CD14-positive monocyte (primary cell): ENCODE results near the gene ARL16. TPM values are rescaled to one million over a fixed set of nuclear protein-coding genes. Genes with fewer than 3 reads are reported as not detected.

Experiments
- DNase-seq, 3 donors: peaks; one replicate each; pipeline ENCODE4 v3.0.0-alpha.2; 2011 to 2022
- H2AFZ ChIP-seq: 2 replicates; pipeline ENCODE4 v1.6.0; 2012; ENCODE audit warnings: mild to moderate bottlenecking, low read depth, low read length, inconsistent platforms; ENCODE audit not compliant: insufficient read depth, poor library complexity, severe bottlenecking
- H3K27ac ChIP-seq, 2 donors: 1 replicate in 1 of 2; 2 replicates in 1 of 2; pipeline ENCODE4 v1.5.1; 2012 to 2013; ENCODE audit warnings: low read length in 2 of 2, control low read depth in 1 of 2, inconsistent platforms in 1 of 2, low read depth in 1 of 2, mild to moderate bottlenecking in 1 of 2
- H3K27me3 ChIP-seq, 2 donors: one replicate each; pipeline versions ENCODE4 v1.6.0 to v1.6.1; 2011 to 2013; ENCODE audit warnings: low read length in 2 of 2; ENCODE audit not compliant: control insufficient read depth in 2 of 2, insufficient read depth in 2 of 2
- H3K36me3 ChIP-seq, 2 donors: replicated peaks in 1 of 2; 1 replicate in 1 of 2; 2 replicates in 1 of 2; pipeline versions ENCODE4 v1.5.1 to v1.6.1; 2012 to 2013; ENCODE audit warnings: low read length in 2 of 2, control low read depth in 1 of 2, inconsistent platforms in 1 of 2, mild to moderate bottlenecking in 1 of 2; ENCODE audit not compliant: insufficient read depth in 2 of 2, control insufficient read depth in 1 of 2
- H3K4me1 ChIP-seq, 2 donors: 1 replicate in 1 of 2; 2 replicates in 1 of 2; pipeline versions ENCODE4 v1.5.1 to v1.6.1; 2012 to 2013; ENCODE audit warnings: low read length in 2 of 2, control low read depth in 1 of 2, inconsistent platforms in 1 of 2, mild to moderate bottlenecking in 1 of 2, moderate library complexity in 1 of 2; ENCODE audit not compliant: insufficient read depth in 2 of 2, control insufficient read depth in 1 of 2
- H3K4me2 ChIP-seq: replicated peaks from 2 replicates; pipeline ENCODE3; 2012; ENCODE audit warnings: low read length, moderate library complexity, mild to moderate bottlenecking; ENCODE audit not compliant: poor library complexity, severe bottlenecking; ENCODE audit errors: extremely low read depth
- H3K4me3 ChIP-seq, 3 experiments: fragments of 200-600 bp in 1 of 3; sonication (generic) in 1 of 3; replicated peaks in 1 of 3; 1 replicate in 2 of 3; 2 replicates in 1 of 3; pipeline ENCODE4 v1.5.1; 2011 to 2013; ENCODE audit warnings: low read length in 3 of 3, mild to moderate bottlenecking in 3 of 3, control low read depth in 2 of 3, low read depth in 2 of 3, inconsistent platforms in 1 of 3, moderate library complexity in 1 of 3
- H3K79me2 ChIP-seq: 2 replicates; pipeline ENCODE4 v1.6.0; 2012; ENCODE audit warnings: mild to moderate bottlenecking, control low read depth, inconsistent platforms, low read length, moderate library complexity; ENCODE audit not compliant: insufficient read depth
- H3K9ac ChIP-seq: 2 replicates; pipeline ENCODE4 v1.6.0; 2017; ENCODE audit warnings: low read length, mild to moderate bottlenecking; ENCODE audit not compliant: insufficient read depth, poor library complexity, severe bottlenecking
- H3K9me3 ChIP-seq, 2 donors: replicated peaks in 1 of 2; 1 replicate in 1 of 2; 2 replicates in 1 of 2; pipeline versions ENCODE4 v1.5.1 to v1.6.1; 2012 to 2013; ENCODE audit warnings: low read length in 2 of 2, control low read depth in 1 of 2; ENCODE audit not compliant: control insufficient read depth in 1 of 2, insufficient read depth in 1 of 2
- H4K20me1 ChIP-seq: 2 replicates; pipeline ENCODE4 v1.6.0; 2012; ENCODE audit warnings: mild to moderate bottlenecking, low read length, control low read depth, moderate library complexity; ENCODE audit not compliant: insufficient read depth
- H3K27ac Mint-ChIP-seq, 7 donors: one replicate each; pipeline ENCODE4 v1.8.0; 2020; ENCODE audit warnings: mild to moderate bottlenecking in 7 of 7, mixed read lengths in 7 of 7, moderate library complexity in 6 of 7, inconsistent platforms in 2 of 7
- H3K27me3 Mint-ChIP-seq, 3 donors: one replicate each; pipeline ENCODE4 v1.8.0; 2021 to 2022; ENCODE audit warnings: low read depth in 3 of 3, mild to moderate bottlenecking in 3 of 3, mixed read lengths in 3 of 3, moderate library complexity in 3 of 3, inconsistent platforms in 1 of 3
- H3K36me3 Mint-ChIP-seq, 2 donors: one replicate each; pipeline ENCODE4 v1.8.0; 2020; ENCODE audit warnings: mixed read lengths in 2 of 2, inconsistent platforms in 1 of 2, mild to moderate bottlenecking in 1 of 2
- H3K4me1 Mint-ChIP-seq: one replicate; pipeline ENCODE4 v1.8.0; 2020; ENCODE audit warnings: mild to moderate bottlenecking, mixed read lengths
- H3K4me3 Mint-ChIP-seq, 2 donors: one replicate each; pipeline ENCODE4 v1.8.0; 2020; ENCODE audit warnings: mild to moderate bottlenecking in 2 of 2, mixed read lengths in 2 of 2, moderate library complexity in 1 of 2
- H3K9me3 Mint-ChIP-seq, 7 donors: one replicate each; pipeline ENCODE4 v1.8.0; 2020 to 2022; ENCODE audit warnings: mixed read lengths in 7 of 7, mild to moderate bottlenecking in 6 of 7, moderate library complexity in 6 of 7, inconsistent platforms in 2 of 7
- WGBS: methylation state at CpG from one replicate; pipeline ENCODE4 v1.1.5; 2013; ENCODE audit warnings: missing lambda C conversion rate; ENCODE audit not compliant: insufficient coverage; 5-methylcytosine and 5-hydroxymethylcytosine counted together
- intact Hi-C, 2 donors: fragments of 100-400 bp; cut with micrococcal nuclease; formaldehyde crosslinking; loops; one replicate each; pipeline versions ENCODE4 v1.15.0 to v1.15.1; 2023
- polyA plus RNA-seq, 3 donors: library from polyadenylated mRNA; depleted of rRNA in 1 of 3; unstranded in 2 of 3; stranded (reverse) in 1 of 3; fragments of 300-500 nt in 2 of 3; fragments of >200 nt in 1 of 3; fragmentation: Illumina TruSeq in 2 of 3; gene quantifications; 1 replicate in 2 of 3; 2 replicates in 1 of 3; pipeline ENCODE4 v1.2.3, GENCODE V29; 2012 to 2021
- TF ChIP-seq, protein P1 (sequence below): fragments of 200-600 bp; IDR thresholded peaks from one replicate; pipeline ENCODE4 v1.8.0; 2022; ENCODE audit warnings: antibody characterized with exemption, mild to moderate bottlenecking

ARL16 gene
- polyA plus RNA-seq, 3 donors, result 17.6 to 43.0 (median 28.7) TPM

DNA sequence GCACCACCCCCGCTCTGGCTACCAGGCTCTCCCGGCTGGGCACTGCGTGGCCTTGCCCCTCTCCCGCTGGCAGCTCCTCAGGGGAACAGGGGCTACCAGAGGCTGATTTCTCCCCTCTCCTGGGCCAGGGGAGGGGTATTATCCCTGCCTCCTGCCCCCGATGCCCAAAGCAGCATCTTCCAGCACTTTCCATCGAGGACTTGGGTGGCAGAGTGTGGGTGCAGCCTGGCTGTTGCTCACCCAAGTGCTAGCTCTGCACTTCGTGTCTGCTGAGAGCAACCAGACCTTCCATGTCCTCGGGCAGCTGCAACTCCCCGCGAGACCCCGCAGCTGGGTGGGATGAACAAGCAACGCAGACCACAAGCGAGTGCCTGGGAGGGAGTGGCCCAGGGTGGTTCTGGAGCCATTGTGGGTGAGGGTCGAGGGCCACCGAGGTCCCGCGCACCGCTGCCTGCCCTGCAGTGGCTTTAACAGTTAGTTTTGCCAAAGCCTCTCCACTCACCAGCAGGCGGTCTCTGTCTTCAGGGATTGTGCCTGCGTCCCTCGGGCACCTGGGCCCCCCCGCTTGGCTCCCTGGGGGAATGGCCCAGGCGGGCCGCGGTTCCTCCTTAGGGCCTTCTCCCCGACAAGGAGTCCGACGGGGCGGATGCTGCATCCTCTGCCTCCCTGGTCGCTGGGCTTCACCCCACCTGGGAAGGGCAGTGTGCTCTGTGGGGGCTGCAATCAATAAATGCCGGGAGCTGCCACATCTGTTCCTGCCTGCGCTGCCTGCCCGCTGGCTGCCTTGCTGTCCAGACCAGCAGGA is 36.9 kb upstream of the ARL16 start:
- H3K79me2 ChIP-seq, result no peaks in the 10 kb centered on the region
- no peaks in the 10 kb centered on the region for H3K36me3 ChIP-seq
- TF ChIP-seq, protein P1, sequence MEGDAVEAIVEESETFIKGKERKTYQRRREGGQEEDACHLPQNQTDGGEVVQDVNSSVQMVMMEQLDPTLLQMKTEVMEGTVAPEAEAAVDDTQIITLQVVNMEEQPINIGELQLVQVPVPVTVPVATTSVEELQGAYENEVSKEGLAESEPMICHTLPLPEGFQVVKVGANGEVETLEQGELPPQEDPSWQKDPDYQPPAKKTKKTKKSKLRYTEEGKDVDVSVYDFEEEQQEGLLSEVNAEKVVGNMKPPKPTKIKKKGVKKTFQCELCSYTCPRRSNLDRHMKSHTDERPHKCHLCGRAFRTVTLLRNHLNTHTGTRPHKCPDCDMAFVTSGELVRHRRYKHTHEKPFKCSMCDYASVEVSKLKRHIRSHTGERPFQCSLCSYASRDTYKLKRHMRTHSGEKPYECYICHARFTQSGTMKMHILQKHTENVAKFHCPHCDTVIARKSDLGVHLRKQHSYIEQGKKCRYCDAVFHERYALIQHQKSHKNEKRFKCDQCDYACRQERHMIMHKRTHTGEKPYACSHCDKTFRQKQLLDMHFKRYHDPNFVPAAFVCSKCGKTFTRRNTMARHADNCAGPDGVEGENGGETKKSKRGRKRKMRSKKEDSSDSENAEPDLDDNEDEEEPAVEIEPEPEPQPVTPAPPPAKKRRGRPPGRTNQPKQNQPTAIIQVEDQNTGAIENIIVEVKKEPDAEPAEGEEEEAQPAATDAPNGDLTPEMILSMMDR, result no peak
- no peak overlapping the region for H3K4me3 ChIP-seq
- no peak overlapping the region for H3K9ac ChIP-seq
- Mint-ChIP-seq H3K4me3 (no peak overlapping the region), H3K9me3 (no peaks in the 10 kb centered on the region), H3K27me3 (peaks cover 12 to 20% (median 19%) of the 10 kb centered on the region in 3 donors), H3K36me3 (peaks cover 0 to 10% of the 10 kb centered on the region in 2 donors), H3K4me1 (peaks cover 10% of the 10 kb centered on the region), H3K27ac (no peak overlapping the region)
- WGBS, result 95% methylated on average over 19 of the region's 33 CpGs
- peaks cover 0 to 12% of the 10 kb centered on the region in 2 donors for H3K27me3 ChIP-seq
- no peaks in the 10 kb centered on the region for H3K9me3 ChIP-seq
- H3K4me1 ChIP-seq, result peaks cover 0 to 3% of the 10 kb centered on the region in 2 donors
- H4K20me1 ChIP-seq, result no peaks in the 10 kb centered on the region
- H3K27ac ChIP-seq, result no peak overlapping the region
- no peak for DNase-seq
- no peak overlapping the region for H2AFZ ChIP-seq
- H3K4me2 ChIP-seq, result no peak overlapping the region
- intact Hi-C loops, result no loop called here

DNA sequence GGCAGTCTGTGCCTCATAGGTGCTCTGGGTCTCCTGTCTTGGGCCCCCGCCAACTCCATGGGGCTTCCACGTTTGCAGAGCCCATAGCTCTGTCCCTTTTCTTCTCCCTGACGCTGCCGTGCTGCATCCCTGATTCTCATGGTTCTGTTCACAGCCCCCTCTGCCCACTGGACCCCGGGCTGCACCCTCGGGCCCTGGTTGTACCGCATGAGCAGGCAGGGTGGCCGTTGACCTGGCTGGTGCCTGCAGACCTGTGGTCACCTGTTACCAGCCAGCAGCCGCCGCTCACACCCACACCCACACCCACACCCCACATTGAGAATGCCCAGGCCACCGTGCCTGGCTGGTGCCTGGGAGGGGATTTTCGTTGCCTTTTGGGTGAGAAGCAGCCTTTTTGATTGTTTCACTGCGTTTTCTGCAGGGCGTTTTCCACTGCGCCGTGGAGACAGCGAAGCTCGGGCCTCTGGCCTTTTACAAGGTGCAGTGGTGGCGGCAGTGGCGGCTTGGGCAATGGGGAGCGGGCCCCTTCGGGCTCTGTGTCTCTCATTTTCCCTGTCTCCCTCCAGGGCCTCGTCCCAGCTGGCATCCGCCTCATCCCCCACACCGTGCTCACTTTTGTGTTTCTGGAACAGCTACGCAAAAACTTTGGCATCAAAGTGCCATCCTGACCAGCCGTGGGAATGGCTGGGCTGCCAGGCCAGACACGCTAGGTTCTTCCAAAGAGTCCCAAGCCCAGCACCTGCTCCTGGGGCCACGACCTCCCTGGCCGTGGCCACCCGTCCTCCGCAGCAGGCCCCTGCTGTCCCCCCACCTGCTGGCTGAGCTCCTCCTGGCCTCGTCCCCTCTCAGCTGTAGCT is 36.0 kb upstream of the ARL16 start:
- intact Hi-C loops, result no loop called here
- H3K9me3 Mint-ChIP-seq, result no peaks in the 10 kb centered on the region
- Histone ChIP-seq H3K27me3 (peaks cover 0 to 12% of the 10 kb centered on the region in 2 donors), H3K9me3 (no peaks in the 10 kb centered on the region), H3K79me2 (no peaks in the 10 kb centered on the region), H3K4me2 (no peak overlapping the region), H3K36me3 (no peaks in the 10 kb centered on the region), H4K20me1 (no peaks in the 10 kb centered on the region), H3K4me1 (peaks cover 0 to 3% of the 10 kb centered on the region in 2 donors), H3K27ac (no peak overlapping the region), H2AFZ (no peak overlapping the region), H3K4me3 (no peak overlapping the region), H3K9ac (no peak overlapping the region)
- 91% methylated on average over 28 of the region's 33 CpGs for WGBS
- peaks cover 12 to 21% (median 20%) of the 10 kb centered on the region in 3 donors for H3K27me3 Mint-ChIP-seq
- peaks cover 0 to 10% of the 10 kb centered on the region in 2 donors for H3K36me3 Mint-ChIP-seq
- TF ChIP-seq, protein P1, result no peak
- H3K4me1 Mint-ChIP-seq, result peaks cover 10% of the 10 kb centered on the region
- no peak for DNase-seq
- no peak overlapping the region for H3K27ac Mint-ChIP-seq
- H3K4me3 Mint-ChIP-seq, result no peak overlapping the region
